ENCODE results near the gene KCNJ11. TPM values are rescaled to one million over a fixed set of nuclear protein-coding genes. Genes with fewer than 3 reads are reported as not detected.

KCNJ11 gene
- total and polyA plus RNA-seq, 2 of the 13 experiments (the other 11 are each of a cell fraction or from before 2014, with no cell fraction given), result 0.38 to 1.6 TPM

Other genes with a start within 250 kb of the KCNJ11 start
- gene PIK3C2A, start 180.7 kb downstream of the KCNJ11 start, total RNA-seq (2016; rRNA removed; fragmentation: Illumina TruSeq; extraction: Trizol), result 49.9 and 117 TPM in 2 replicates
- 21.0 and 27.5 TPM in 2 replicates for gene PIK3C2A, start 180.7 kb downstream of the KCNJ11 start, polyA plus RNA-seq (2011; rRNA removed)
- gene NUCB2, start 111.9 kb downstream of the KCNJ11 start, total RNA-seq (2016; rRNA removed; fragmentation: Illumina TruSeq; extraction: Trizol), result 51.7 and 82.4 TPM in 2 replicates
- 28.1 and 54.2 TPM in 2 replicates for gene NUCB2, start 111.9 kb downstream of the KCNJ11 start, polyA plus RNA-seq (2011; rRNA removed)
- 16.9 and 25.1 TPM in 2 replicates for gene NCR3LG1, start 36.9 kb downstream of the KCNJ11 start, total RNA-seq (2016; rRNA removed; fragmentation: Illumina TruSeq; extraction: Trizol)
- gene NCR3LG1, start 36.9 kb downstream of the KCNJ11 start, polyA plus RNA-seq (2011; rRNA removed), result 16.1 and 16.7 TPM in 2 replicates
- gene ABCC8, start 88.2 kb upstream of the KCNJ11 start, total RNA-seq (2016; rRNA removed; fragmentation: Illumina TruSeq; extraction: Trizol), result not detected in 2 replicates
- gene ABCC8, start 88.2 kb upstream of the KCNJ11 start, polyA plus RNA-seq (2011; rRNA removed), result not detected in 2 replicates
- gene USH1C, start 155.8 kb upstream of the KCNJ11 start, total RNA-seq (2016; rRNA removed; fragmentation: Illumina TruSeq; extraction: Trizol), result not detected in 2 replicates
- gene USH1C, start 155.8 kb upstream of the KCNJ11 start, polyA plus RNA-seq (2011; rRNA removed), result not detected in 2 replicates
- not detected in 2 replicates for gene OTOG, start 158.6 kb upstream of the KCNJ11 start, total RNA-seq (2016; rRNA removed; fragmentation: Illumina TruSeq; extraction: Trizol)
- not detected in 2 replicates for gene OTOG, start 158.6 kb upstream of the KCNJ11 start, polyA plus RNA-seq (2011; rRNA removed)